NCI-H446 (cell line): ENCODE results near the gene NEDD4.
A peak's percentile ranks its signal among the peaks of the same experiment; 100 is the strongest.
"Not testable (repeated sequence)": the region's sequence is repeated elsewhere in the genome, so short reads cannot be mapped to it uniquely, and the experiment has no call there.

Source experiments
- DNase-seq, 2 experiments: peaks; one replicate each; lab custom pipeline; 2025; lab: John Stamatoyannopoulos, UW

The NEDD4 gene

DNA sequence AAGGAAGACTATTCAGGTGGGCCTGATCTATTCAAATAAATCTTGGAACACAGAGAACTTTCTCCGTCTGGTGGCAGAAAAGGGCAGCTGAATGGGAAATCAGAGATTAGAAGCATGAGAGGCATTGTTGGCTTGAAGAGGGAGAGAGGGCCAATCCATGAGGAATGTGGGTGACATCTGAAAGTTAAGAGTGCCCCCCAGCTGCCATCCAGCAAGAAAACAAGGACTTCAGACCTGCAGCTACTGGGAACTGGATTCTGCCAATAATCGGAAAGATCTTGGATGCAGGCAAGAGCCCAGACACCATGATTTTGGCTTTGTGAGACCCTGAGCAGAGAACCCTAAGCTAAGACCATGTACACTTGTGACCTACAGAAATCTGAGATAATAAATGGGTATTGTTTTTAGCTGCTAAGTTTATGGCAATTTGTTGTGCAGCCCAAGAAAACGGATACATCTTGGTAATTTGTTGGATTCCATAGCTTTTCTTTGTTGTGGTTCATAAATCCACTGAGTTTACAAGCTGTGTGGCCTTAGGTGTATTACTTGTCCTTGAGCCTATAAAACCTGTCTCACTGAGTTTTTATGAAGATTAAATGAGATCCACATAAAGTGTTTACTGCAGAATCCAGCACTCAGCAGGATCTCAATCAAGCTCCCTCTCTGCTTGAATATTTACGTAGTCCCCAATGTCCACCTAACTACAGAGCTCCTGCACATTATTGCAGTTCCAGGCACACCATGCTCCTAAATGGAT is 168.4 kb downstream of the NEDD4 start:
- no peak for DNase-seq

DNA sequence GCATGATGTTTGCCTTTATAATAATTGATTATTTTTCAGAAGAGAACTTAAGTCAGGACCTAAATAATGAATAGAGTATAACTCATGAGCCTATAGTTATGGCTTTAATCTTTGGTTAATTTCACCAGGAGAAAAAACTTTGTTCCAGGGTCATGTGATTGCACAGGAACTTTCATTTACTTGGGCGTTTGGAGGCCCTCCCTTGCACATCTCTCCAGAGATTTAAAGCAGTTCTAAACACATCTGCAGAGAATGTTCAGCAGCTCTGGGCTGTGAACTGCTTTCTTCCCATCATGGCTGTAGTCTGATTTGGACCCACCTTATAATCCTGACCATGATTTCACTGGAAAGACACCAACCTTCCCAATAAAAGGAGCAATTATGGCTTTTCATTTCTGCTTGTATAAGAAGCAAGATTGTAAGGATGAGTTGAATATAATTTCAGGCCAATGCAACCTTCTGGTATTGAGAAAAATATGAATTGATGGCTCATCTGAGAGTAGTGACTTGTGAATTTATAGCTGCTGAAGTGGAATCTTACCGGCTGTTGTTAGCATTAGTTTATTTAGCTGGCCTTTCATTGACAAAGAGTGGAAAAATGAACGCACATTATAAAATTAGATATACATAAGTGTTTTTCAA is 169.6 kb downstream of the NEDD4 start:
- no peak for DNase-seq

DNA sequence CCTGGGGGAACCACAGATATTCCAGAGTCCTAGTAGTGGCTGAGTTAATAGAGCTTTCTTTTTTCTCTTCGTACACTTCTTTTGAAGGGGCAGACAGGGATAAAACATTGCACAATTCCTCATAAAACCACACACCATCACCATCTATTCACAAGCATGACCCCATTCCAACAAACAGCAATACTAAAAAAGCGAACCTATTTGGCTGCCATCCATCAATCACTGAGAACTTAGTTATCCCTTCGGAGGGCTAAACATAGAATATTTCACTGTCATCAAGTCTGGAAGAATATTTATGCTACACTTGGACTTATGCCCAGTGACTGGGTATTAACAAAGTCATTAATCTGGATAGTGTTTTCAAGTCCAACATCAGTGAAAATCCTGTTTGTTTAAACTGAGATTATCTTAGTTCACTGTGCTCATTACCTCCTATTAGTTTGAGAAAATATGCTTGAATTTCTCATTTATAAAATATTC is 170.2 kb downstream of the NEDD4 start:
- DNase-seq = peak; percentile 53 to 66

DNA sequence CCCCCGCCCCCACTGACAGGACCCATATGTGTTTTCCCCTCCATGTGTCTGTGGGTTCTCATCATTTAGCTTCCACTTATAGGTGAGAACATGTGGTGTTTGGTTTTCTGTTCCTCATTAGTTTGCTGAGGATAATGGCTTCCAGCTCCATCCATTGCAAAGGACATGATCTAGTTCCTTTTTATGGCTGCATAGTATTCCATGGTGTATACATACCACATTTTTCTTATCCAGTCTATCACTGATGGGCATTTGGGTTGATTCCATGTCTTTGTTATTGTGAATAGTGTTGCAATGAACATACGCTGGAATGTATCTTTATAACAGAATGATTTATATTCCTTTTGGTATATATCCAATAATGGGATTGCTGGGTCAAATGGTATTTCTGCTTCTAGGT is 171.7 kb downstream of the NEDD4 start:
- DNase-seq = not testable (repeated sequence)

DNA sequence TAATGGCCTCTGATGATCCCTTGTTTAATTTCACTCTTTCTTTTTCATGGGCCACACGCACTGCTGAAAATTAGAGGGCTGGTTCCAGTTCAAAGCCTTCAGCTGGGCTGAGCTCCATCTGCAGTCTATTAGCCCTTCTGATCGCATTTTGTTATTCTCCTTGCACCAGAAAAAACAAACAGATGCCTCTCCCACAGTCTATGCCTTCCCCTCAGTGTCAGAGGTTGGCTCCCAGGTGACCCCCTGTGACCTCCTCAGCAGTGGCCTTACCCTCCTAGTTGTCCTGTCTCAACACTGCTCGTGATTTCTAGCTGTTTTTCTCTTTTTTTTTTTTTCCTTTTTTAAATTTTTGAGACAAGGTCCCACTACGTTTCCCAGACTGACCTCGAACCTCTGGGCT is 173.4 kb downstream of the NEDD4 start:
- peak in 1 of 2 experiments; percentile 7 for DNase-seq

DNA sequence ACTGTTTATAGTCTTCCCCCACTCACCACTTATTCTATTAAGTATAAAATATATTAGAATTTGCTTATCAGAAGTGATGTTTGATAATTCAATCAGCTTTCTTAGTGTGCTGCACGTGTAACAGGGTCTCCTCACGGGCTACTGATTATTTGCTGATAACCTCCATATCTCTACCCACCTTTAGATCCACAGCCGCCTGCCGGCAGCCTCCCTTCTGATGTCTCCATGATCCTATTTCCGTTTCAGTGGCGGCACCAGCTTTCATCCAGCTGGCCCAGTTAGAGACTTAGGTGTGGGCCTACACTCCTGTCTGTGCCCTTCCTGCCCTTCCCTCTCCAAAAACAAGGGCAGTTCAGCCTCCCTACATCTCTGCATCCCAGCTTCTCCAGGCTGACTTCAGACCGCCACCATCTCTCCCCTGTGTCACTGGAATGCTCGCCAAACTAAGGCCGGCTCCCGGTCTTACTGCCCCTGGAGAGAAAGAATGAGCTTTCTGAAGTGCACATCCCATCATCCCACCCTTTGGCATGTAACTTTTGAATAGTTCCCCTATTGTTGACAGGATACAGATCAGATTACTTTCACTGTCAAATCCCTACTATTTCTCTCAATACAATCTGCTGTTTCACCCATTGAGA is 173.9 kb downstream of the NEDD4 start:
- DNase-seq = no peak

DNA sequence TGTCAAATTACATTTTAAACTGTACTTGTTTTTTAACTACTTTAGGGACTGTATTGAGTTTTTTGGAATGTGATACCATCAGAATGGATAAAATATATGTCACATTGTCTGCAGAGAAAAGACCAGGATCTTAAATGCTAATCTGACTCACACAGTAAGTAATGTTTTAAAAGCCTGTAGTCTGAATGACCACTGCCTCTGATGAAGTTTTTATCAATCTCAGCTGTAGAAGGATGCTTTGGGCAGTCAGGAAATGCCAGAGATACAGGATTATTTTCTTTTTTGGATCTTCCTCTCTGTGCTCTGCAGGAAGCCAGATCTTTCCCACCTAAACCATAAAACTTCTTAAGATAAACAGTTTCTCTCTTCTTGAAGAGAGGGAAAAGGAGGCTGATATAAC is 177.4 kb downstream of the NEDD4 start:
- no peak for DNase-seq

DNA sequence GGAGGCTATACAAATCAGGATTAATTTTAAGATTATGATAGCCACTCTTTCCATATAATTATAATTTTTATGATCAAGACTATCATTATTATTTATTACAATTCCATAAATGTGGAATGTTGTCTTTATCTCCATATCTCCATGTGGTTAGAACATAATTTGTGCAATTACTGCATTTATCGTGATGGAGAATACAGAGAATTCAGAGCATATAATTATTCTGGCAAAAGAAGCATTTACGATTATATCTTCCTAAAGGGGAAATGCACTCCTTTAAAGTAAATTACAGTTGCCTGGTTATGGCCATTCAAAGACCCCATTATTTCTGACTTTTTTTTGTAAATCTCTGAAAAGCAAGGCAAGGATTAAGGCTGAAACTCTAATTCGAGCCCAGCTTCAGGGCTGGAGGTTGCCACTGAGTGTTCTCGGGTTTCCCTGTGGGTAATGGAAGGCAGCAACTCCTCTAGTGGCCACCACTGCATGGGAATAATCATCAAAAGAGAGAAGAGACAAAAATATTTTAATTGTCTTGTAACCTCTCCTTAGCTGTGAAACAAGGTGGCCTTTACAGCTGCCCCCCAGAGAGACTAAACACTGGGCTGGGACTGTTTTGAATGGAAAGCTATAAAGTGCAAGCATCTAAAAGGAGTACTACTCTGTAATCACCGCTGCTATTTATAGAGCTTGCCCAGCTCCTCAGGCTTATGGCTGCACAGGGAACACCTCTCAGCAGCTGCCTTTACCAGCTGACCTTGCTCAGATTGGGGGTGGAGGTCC is 190.6 kb downstream of the NEDD4 start:
- DNase-seq = no peak

DNA sequence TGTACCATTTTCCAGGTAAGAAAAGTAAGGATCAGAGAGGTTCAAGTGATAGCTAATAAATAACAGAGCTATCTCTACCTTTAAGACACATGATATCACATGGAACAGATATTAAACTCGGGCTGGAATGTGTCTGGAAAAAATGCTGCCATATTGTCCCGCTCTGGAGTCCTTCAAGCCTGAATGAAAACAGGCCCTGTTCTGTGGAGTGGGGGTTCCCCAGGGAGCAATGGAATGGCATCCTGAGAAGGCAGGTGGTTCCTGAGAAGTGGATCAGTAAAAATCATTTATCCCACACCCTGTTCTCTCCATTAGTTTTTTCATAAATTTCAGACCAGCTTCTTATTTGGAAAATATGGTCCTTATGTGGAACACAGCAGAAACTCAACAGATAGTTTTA is 193.2 kb downstream of the NEDD4 start:
- no peak for DNase-seq

DNA sequence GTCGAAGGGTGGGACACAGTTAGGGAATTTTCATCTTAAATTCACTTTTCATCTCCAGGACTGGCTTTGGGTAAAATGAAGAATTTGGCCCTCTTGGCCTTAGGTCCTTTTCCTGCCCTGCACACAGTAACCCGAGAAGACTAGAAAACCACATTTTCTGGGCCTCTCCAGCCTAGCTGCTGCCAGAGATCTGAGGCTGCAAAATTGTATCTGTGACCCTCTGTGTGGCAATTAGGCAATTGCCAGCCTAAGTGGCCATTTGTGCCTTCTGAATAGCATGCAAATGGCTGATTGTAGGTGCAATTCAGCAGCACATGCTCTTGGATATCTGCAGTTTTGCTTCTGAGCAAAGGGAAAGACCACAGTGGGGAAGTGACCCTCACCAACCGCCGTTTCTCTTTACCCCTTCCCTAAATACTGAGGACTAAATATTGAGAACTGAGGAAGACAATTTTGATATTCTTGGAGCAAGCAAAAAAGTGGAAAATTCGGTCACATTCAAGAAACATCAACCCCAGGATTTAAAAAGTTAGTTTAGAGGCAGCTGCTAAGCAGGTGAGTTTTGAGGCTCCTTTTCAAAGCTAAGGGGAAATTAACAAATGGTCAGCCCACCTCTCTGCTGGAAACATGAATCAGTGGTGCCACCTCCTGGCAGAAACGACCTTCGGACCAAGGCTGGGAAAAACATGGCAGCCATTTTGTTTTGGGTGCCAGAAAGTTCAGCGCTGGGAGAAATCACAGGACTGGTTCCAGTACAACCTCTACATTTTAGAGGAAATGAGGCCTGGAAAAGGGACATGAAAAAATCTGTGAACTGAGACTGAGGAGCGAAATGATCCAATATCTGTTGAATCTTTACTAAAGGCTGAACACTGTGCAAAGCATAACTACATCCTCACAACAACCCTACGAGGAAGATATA is 193.9 kb downstream of the NEDD4 start:
- peak; percentile 28 to 70 for DNase-seq

DNA sequence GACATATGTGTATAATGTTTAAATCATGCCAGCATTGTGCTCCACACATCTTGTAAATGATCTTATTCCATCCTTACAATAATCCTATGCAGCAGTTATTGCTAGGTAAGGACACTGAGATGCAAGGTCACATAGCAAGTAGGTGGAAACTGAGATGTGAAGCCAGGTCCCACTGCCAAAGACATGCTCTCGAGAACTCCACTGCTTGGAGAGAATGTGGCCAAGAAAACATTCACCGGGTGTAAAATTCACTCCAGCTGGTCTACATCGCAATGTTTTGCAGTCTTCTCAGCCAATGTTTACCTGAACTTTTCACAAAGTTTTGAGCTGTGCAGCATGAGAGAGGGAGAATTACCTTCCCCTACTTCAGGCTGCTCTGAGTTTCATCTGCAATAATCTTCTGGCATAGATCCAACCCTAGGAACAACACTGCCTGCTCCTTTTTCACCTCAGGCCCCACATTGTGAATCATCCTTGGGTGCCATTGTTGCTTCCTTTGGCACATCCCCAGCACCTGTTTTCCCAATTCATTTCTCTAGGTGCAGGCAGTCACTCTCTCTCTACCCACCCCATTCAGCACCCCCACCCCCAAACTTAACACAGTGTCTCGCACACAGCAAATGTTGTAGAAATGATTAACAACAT is 197.0 kb downstream of the NEDD4 start:
- no peak for DNase-seq

DNA sequence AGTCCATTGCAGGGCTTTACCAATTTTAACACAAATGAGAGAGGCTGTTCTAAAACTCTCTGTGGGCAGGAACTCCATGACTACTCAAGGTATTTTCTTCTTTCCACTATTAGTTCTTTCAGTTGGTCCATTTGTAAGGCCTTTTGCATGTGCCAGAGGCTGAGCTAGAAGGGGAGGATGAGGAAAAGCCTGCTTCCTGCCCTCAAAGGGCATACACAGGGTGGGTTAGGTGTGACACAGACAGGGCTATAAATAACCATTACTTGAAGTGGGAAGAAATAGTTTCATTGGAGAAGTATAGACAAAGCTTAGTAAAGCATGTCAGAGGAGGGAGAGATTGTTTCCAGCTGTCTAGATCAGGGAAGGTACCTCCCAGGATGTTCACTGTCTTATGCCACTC is 198.4 kb downstream of the NEDD4 start:
- no peak for DNase-seq

DNA sequence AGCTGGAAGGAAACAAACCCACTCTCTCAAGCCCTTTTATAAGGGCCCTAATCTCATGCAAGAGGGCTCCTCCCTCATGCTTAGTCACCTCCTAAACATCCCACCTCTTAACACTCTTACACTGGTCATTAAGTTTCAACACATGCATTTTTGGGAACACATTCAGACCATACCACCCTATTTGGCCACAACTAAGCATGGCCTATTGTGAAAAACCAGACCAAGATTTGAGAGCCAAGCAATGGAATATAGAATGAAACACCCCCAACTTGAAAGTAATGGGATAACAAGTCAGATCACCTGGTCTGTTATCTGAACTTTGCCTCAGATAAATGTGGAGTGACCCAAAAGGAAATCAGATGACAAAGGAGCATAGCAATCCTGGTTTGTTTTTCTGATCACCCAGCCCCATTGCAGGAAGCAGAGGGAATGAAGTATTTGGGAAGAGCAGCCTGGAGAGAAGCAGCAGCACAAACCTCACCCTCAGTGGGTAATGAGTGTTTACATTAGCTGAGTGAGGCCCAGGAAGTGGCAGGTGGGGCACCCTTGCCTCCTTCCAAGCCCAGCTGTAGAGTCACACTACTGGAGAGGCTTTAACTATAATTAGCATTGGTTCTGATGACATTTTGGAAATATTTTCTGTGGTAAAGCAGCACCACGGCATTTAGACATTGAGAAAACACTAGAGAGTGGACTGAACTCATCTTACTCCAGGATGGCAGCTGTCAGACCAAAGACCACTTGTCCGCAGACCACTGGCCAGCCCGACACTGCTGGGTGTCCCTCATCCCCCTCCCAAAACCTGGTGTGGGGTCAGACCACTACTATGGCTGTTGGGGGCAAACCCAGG is 201.6 kb downstream of the NEDD4 start:
- DNase-seq = no peak

DNA sequence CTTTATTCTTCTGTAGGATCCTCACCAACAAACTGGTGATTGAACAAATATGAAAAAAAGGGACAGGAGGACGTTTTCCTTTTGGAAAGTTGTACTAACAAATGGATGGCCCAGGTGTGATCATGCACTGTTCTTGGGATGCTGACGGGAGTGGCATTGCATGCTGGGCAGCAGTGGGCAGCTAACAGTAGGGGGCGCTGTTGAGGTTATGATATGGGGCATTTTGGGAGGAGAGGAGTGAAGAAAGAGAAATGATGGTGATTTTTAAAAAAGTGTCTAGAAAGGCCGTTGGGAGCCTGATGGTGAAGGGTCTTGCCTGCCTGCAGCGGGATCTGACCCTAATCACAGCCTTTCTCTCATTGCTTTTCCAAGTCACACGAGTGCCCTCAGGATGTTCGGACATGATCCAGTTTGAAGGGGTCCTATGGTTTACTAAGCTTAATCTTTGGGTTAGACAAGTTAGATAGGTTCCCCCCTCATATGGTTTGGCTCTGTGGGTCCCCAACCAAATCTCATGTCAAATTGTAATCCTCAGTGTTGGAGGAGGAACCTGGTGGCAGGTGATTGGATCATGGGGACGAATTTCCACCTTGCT is 204.2 kb downstream of the NEDD4 start:
- DNase-seq = no peak

DNA sequence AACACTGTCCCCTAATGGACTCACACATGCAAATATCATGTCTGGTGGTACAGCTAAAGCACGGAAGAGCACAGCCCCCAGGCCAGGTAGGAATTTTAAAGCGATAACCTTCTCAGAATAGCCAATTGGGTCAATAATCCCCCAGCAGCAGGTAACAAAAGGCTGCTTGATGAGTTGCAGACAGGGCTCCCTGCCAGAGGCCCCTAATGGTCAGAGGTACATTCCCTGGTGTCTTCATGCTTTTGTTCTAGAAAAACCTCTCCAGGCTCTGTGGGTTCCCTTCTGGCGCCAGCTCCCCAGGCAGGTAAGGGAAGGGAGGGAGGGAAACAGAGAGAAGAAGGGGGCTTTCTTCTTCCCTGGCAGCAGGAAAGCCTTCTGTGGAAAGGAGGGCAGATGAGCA is 207.1 kb downstream of the NEDD4 start:
- no peak for DNase-seq

DNA sequence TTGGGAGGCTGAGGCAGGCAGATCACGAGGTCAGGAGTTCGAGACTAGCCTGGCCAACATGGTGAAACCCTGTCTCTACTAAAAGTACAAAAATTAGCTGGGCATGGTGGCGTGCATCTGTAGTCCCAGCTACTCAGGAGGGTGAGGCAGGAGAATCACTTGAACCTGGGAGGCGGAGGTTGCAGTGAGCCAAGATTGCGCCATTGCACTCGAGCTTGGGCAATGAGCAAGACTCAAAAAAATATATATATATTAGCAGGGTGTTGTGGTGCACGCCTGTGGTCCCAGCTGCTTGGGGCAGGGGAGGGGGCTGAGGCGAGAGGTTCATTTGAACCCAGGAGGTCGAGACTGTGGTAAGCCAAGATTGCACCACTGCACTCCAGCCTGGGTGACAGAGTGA is 207.8 kb downstream of the NEDD4 start:
- DNase-seq = not testable (repeated sequence)

DNA sequence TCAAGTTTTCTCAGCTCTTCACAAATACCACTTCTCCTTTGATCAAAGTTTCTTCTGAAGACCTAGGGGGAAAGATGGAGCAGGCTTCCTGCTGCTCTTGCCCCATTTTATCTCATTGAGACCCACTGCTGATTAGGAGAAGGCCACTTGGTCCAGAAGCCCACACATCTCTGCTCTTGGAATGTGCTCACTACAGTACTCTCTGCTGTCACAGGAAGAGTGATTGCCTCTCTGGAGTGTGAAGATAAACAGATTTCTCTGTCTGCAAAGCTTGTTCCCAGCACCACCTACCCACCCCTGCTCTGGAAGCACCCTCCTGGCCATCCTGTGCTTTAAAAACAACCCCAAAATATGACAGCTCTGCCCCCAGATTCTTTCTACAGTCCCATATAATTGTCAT is 209.1 kb downstream of the NEDD4 start:
- no peak for DNase-seq

DNA sequence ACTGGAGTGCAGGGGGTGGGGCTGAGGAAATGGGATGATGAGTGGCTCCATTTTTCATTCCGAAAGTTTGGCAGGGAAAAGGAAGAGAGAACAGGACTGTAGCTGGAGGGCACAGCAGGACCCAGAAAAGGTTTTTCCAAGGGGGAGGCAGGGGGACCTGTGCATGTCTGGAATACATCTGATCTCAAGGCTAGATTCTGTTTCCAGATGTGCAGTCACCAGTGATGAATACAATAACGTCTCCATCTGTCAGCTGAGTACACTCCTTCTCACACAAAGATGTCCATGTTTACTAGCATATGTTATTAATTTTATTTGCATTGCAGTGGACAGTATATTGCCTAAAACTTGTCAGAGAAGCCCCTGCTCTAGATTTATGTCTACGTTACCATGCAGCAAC is 210.5 kb downstream of the NEDD4 start:
- DNase-seq = no peak

DNA sequence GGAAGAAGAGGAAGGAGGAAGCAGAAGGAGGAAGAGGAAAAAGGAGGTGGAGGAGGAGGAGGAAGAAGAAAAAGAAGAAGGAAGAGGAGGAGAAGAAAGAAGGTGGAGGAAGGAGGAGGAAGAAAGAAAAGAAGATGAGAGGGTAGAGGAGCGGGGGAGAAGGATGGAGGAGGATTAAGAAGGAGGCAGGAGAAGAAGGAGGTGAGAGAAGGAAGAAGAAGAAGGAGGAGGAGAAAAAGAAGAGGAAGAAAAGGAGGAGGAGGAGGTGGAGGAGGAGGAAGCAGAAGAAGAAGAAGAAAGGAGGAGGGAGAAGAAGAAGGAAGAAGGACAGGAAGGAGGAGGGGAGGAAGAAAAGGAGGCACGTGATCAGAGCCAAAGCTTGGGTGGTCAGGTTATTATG is 213.1 kb downstream of the NEDD4 start:
- DNase-seq = no peak
